Left lung (tissue), 10 donors: ENCODE data around the gene RAVER1. TPM values are rescaled to one million over a fixed set of nuclear protein-coding genes. Genes with fewer than 3 reads are reported as not detected.

Experiments used
- ATAC-seq: fragments of 200-7000 bp; cut with Tn5 transposase; one replicate; pipeline ENCODE4 v1.9.1; 2020; ENCODE audit warnings: moderate library complexity
- DNase-seq, 4 donors: peaks; one replicate each; pipeline ENCODE4 v3.0.0-alpha.2; 2013 to 2020
- H3K27ac ChIP-seq, 2 donors: fragments of 200-600 bp; sonication (generic) in 1 of 2; one replicate each; pipeline versions ENCODE4 v1.5.0 to v1.8.0; 2020 to 2021
- H3K27me3 ChIP-seq, 2 donors: fragments of 200-600 bp; sonication (generic) in 1 of 2; one replicate each; pipeline versions ENCODE4 v1.5.0 to v1.8.0; 2020 to 2021
- H3K36me3 ChIP-seq, 2 donors: fragments of 200-600 bp; sonication (generic) in 1 of 2; one replicate each; pipeline versions ENCODE4 v1.5.0 to v1.8.0; 2020 to 2021
- H3K4me1 ChIP-seq, 2 donors: fragments of 200-600 bp; one replicate each; pipeline ENCODE4 v1.8.0; 2021
- H3K4me3 ChIP-seq, 2 donors: fragments of 200-600 bp; sonication (generic) in 1 of 2; one replicate each; pipeline versions ENCODE4 v1.5.0 to v1.8.0; 2020 to 2021; ENCODE audit warnings: mild to moderate bottlenecking in 1 of 2
- H3K9me3 ChIP-seq, 2 donors: fragments of 200-600 bp; sonication (generic) in 1 of 2; one replicate each; pipeline versions ENCODE4 v1.5.0 to v1.8.0; 2020 to 2021
- intact Hi-C, 2 donors: fragments of 100-400 bp; cut with DNase I; formaldehyde crosslinking; loops; one replicate each; pipeline versions ENCODE4 v1.11.2 to v1.14.2; 2022
- polyA plus RNA-seq, 6 donors: library from polyadenylated mRNA; unstranded; fragments of 120-200 nt; gene quantifications; one replicate each; pipeline ENCODE4 v1.2.1, GENCODE V29; 2013; ENCODE audit not compliant: insufficient read length in 6 of 6
- total RNA-seq, 2 donors: library from RNA; stranded (reverse); fragmentation: NEBNext Ultra II Directional; extraction: Animal tissue kit (Norgen Biotek cat#: 25700); gene quantifications; one replicate each; pipeline ENCODE4 v1.2.1, GENCODE V29; 2021
- TF ChIP-seq, protein P1 (sequence below), 2 donors: fragments of 200-600 bp; sonication (generic) in 1 of 2; IDR thresholded peaks; one replicate each; pipeline versions ENCODE4 v1.5.0 to v1.8.0; 2021; ENCODE audit warnings: antibody characterized with exemption in 2 of 2
- donor health status: DM: no; HTN: yes; CAD: no.
- donor health status: DM: no; HTN: no; CAD: no.

The RAVER1 gene
- total and polyA plus RNA-seq, 8 donors, result 21.6 to 39.0 (median 29.7) TPM

DNA sequence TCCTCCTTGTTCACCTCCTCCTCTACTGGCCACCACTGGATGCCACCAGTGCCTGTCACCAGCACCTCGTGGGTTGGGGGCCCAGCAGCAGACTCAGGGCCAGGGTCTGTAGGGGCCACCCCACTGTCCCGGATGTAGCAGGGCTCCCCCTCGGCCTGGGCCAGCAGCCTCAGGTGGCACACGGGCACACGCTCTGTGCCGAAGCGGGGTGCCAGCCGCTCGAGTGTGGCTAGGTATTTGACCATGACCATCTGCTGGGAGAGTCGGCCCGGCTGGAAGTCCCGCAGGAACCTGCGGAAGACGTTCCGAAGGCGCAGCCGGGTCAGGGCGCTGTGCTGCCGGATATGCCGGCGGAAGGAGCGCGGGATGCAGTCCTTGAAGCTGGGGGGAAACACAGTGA, 32.2 kb upstream of the RAVER1 start:
- intact Hi-C loops, result no loop called here
- Histone ChIP-seq H3K4me3 (no peak overlapping the region), H3K36me3 (peaks cover 0 to 100% of the 10 kb centered on the region in 2 donors), H3K9me3 (no peaks in the 10 kb centered on the region), H3K27me3 (no peaks in the 10 kb centered on the region), H3K27ac (no peak overlapping the region), H3K4me1 (no peaks in the 10 kb centered on the region)
- TF ChIP-seq, protein P1, sequence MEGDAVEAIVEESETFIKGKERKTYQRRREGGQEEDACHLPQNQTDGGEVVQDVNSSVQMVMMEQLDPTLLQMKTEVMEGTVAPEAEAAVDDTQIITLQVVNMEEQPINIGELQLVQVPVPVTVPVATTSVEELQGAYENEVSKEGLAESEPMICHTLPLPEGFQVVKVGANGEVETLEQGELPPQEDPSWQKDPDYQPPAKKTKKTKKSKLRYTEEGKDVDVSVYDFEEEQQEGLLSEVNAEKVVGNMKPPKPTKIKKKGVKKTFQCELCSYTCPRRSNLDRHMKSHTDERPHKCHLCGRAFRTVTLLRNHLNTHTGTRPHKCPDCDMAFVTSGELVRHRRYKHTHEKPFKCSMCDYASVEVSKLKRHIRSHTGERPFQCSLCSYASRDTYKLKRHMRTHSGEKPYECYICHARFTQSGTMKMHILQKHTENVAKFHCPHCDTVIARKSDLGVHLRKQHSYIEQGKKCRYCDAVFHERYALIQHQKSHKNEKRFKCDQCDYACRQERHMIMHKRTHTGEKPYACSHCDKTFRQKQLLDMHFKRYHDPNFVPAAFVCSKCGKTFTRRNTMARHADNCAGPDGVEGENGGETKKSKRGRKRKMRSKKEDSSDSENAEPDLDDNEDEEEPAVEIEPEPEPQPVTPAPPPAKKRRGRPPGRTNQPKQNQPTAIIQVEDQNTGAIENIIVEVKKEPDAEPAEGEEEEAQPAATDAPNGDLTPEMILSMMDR (IDR thresholded peaks at IDR 0.05), result no peak
- ATAC-seq (no peak), DNase-seq (no peak)

DNA sequence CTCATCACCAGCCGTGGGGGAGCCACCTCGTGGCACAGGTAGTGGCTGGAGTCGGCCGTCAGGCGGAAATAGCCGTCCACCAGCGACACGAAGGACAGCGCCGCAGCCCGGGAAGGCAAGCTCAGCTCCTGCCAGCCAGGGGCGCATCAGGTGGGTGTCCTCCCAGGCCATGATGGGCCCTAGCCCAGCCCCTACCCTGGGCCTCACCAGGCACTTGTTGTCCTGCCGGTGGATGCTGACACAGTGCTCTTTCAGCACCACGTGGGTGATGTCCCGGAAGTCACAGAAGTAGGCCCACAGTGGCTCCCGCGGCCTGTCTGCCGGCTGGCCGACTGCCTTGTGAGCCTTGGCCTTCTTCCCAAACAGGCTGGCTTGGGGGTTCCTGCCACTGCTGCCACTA, 31.3 kb upstream of the RAVER1 start:
- Histone ChIP-seq H3K27me3 (no peaks in the 10 kb centered on the region), H3K4me1 (no peaks in the 10 kb centered on the region), H3K36me3 (peaks cover 0 to 100% of the 10 kb centered on the region in 2 donors), H3K27ac (no peak overlapping the region), H3K9me3 (no peaks in the 10 kb centered on the region), H3K4me3 (no peak overlapping the region)
- DNase-seq, result no peak
- intact Hi-C loops, result no loop called here
- TF ChIP-seq, protein P1 (IDR thresholded peaks at IDR 0.05), result no peak
- no peak for ATAC-seq

DNA sequence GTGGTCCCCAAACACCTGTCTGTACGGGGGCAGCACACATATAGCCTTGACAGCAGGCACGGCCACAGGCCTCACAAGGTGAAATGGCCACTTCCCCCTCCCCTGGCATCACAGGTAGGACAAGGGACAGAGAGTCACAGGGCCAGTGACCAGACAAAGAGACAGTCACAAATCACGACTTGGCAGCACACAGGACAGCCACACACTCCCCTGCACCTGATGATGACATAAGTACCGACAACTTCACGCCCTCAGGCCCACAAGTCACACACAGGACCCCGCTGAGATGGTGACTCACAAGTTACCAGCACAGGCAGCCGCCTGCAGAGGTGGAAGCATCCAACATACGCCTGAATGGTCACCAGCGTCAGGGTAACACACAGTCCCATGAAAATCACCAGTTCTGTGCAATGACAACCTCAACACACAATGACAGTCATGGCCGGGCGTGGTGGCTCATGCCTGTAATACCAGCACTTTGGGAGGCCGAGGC, 30.5 kb upstream of the RAVER1 start:
- H3K27me3 ChIP-seq, result no peaks in the 10 kb centered on the region
- no peak for ATAC-seq
- no peak overlapping the region for H3K27ac ChIP-seq
- intact Hi-C loops, result no loop called here
- H3K4me1 ChIP-seq, result no peaks in the 10 kb centered on the region
- TF ChIP-seq, protein P1 (IDR thresholded peaks at IDR 0.05), result no peak
- H3K9me3 ChIP-seq, result no peaks in the 10 kb centered on the region
- H3K4me3 ChIP-seq, result no peak overlapping the region
- DNase-seq, result no peak
- peaks cover 0 to 100% of the 10 kb centered on the region in 2 donors for H3K36me3 ChIP-seq

DNA sequence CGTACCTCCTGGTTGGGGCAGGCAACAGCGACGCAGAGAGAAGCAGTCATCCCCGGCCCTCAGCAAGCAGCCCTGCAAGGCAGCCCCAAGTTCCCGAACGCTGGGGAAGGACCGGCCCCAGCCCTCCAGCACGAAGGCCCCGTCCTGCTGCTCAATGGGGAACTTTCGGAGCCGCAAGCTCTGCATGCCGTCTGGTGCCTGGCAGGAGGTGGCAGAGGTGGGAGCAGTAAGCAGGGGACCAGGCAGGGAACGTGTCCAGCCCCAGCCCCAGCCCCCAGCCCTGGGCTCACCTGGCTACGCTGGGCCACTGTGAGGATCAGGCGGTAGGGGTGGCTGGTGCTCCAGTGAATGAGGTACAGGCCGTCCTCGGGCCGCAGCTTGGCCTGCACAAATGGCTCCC, 28.9 kb upstream of the RAVER1 start:
- H3K27ac ChIP-seq, result no peak overlapping the region
- no peak overlapping the region for H3K4me3 ChIP-seq
- intact Hi-C loops, result no loop called here
- no peaks in the 10 kb centered on the region for H3K27me3 ChIP-seq
- H3K36me3 ChIP-seq, result peaks cover 0 to 100% of the 10 kb centered on the region in 2 donors
- no peaks in the 10 kb centered on the region for H3K9me3 ChIP-seq
- H3K4me1 ChIP-seq, result no peaks in the 10 kb centered on the region
- ATAC-seq (no peak), DNase-seq (no peak)
- TF ChIP-seq, protein P1 (IDR thresholded peaks at IDR 0.05), result no peak

DNA sequence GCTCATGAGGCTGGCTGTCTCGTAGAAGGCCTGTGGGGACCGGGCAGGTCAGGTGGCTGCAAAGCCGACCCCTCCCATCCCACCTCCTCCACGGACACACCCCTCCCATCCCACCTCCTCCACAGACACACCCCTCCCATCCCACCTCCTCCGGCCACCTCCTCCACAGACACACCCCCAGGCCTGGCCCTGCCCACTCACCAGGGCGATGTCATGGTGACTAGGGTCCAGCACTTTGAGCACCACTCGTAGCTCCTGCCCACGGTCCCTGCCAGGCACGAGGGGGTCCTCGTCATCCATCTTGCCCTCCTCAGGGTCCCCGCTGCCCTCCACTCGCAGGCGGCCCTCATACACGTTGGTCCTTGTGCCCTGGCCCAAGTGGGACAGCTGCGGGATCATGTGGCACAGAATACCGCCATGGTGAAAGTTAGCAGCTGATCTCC, 28.3 kb upstream of the RAVER1 start:
- TF ChIP-seq, protein P1 (IDR thresholded peaks at IDR 0.05), result no peak
- H3K4me3 ChIP-seq, result no peak overlapping the region
- H3K9me3 ChIP-seq, result no peaks in the 10 kb centered on the region
- intact Hi-C loops, result no loop called here
- DNase-seq (no peak), ATAC-seq (no peak)
- no peak overlapping the region for H3K27ac ChIP-seq
- H3K27me3 ChIP-seq, result no peaks in the 10 kb centered on the region
- no peaks in the 10 kb centered on the region for H3K4me1 ChIP-seq
- H3K36me3 ChIP-seq, result peaks cover 0 to 100% of the 10 kb centered on the region in 2 donors
